Cerebellar cortex (tissue), 1 donor: Measurements from ENCODE around the gene HTN1.
"Not testable (repeated sequence)": the region's sequence is repeated elsewhere in the genome, so short reads cannot be mapped to it uniquely, and the experiment has no call there.

Experiments used
- DNase-seq: peaks from one replicate; pipeline ENCODE4 v3.0.0-alpha.2; 2015; ENCODE audit warnings: low spot score

Gene HTN1

GRCh38 chr4:70050138-70050537 lies at the start of gene HTN1:
Gene HTN1, plus strand, starts transcription at chr4:70050438. Its CDS starts 2,639 bp downstream, at chr4:70053077.
- DNase-seq = not testable (repeated sequence)

GRCh38 chr4:70000711-70001110 lies 49.5 kb upstream of the HTN1 start:
- no peak for DNase-seq

- no peak for DNase-seq
These were observed 47.7 kb upstream of the HTN1 start for GRCh38 chr4:70002507-70002906.

- no peak for DNase-seq
These were observed 41.5 kb upstream of the HTN1 start for GRCh38 chr4:70008771-70009170.

GRCh38 chr4:70019006-70019405 lies 31.2 kb upstream of the HTN1 start:
- DNase-seq = not testable (repeated sequence)

- DNase-seq = no peak
These were observed 27.0 kb upstream of the HTN1 start for GRCh38 chr4:70023218-70023617.

GRCh38 chr4:70027011-70027410 lies 23.2 kb upstream of the HTN1 start:
- DNase-seq = no peak

- not testable (repeated sequence) for DNase-seq
These were observed 22.1 kb upstream of the HTN1 start, which contains the start of gene HTN3 for GRCh38 chr4:70028159-70028558. Gene HTN3, plus strand, starts transcription at chr4:70028459. Its CDS starts 2,282 bp downstream, at chr4:70030741.

GRCh38 chr4:70037559-70037958 lies 12.7 kb upstream of the HTN1 start:
- not testable (repeated sequence) for DNase-seq

- not testable (repeated sequence) for DNase-seq
These were observed 10.3 kb upstream of the HTN1 start for GRCh38 chr4:70039928-70040327.

- DNase-seq = no peak
These were observed 8.5 kb upstream of the HTN1 start for GRCh38 chr4:70041652-70042286.

GRCh38 chr4:70056534-70056933 lies 6.3 kb downstream of the HTN1 start:
- not testable (repeated sequence) for DNase-seq

GRCh38 chr4:70057651-70058050 lies 7.4 kb downstream of the HTN1 start:
- no peak for DNase-seq

- no peak for DNase-seq
These were observed 8.9 kb downstream of the HTN1 start for GRCh38 chr4:70059149-70059548.

- no peak for DNase-seq
These were observed 11.8 kb downstream of the HTN1 start for GRCh38 chr4:70062000-70062399.

- DNase-seq = no peak
These were observed 30.0 kb downstream of the HTN1 start for GRCh38 chr4:70080205-70080604.

GRCh38 chr4:70099206-70099605 lies 49.0 kb downstream of the HTN1 start:
- DNase-seq = no peak
